GM18861 (cell line): ENCODE measurements around the gene LTN1.
A peak's percentile ranks its signal among the peaks of the same experiment; 100 is the strongest.

Experiments used
- ATAC-seq: cut with Tn5 transposase; IDR thresholded peaks from one replicate; pipeline ENCODE4 v1.9.1; 2021; ENCODE audit not compliant: unreplicated experiment

Gene LTN1

DNA sequence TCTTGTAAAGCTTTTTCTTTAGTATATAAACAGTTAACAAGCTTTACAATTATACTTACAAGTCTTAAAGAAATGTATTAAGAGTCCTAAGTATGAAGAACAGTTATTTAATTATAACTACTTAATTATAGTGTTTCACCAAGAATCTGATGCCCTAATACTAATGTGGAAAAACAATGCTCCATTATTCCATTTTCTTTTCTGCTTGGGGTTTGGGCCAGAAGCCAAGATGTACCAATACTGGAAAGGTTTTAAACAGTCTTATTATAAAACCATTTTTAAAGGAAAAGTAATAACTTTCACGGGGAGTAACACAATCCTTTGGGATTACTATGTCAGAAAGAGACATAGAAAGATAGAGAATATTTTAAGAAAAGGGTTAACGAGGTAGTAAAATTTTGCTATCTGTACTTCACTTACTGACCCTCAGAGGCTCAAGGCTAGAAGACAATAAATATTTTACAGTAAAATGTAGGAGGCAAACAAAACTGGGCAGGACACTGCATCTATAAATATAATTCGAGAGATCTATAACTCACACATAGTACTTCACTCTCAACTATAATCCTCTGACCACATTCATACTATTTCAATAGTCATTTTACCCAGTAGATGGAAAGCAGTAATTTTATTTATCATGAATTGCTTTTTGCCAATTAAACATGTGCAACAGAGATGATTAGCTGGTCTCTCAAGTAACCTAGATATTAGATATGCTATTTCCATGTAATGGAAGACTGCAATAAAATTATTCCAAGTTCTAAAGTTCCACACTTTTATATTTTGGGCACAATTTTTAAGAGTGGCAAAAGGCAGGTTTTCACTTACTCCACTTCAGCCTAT is 63.9 kb downstream of the LTN1 start:
- no peak for ATAC-seq

DNA sequence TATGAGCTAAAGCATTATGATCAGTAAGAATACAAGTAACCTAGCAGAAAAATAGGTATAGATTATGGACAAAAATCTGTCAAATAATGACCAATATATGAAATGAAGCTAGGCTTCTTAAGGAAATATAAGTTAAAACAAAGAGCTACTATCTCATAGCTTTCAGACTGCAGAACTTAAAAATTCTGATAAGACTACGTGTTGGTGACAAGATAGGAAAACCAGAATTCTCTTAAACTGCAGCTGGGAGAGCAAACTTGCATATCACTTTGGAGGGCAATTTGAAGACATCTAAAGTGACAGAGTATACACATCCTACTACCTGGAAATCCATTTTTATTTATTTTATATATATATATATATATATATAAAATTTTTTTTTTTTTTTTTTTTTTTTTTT is 65.5 kb downstream of the LTN1 start:
- ATAC-seq: no peak

DNA sequence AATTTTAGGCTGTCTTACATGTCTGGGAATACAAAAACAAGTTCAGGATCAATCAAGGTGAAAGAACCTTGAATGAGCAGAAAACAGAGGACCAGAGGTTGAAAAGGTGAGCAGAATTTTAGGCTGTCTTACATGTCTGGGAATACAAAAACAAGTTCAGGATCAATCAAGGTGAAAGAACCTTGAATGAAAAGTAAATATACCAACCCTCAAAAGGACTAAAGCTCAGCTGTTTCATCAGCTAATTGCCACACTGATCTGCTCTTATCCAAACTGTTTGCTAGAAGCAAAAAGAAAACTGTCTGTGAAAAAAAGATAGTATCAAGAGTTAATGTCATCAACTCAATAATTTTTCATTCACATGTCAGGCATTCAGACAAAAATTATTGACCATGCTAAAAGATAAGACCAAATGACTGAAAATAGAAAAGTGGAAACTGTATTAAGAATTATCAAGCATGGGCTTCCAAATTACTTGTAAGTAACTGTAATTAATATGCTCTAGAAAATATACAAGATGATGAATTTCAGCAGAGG is 69.2 kb downstream of the LTN1 start:
- ATAC-seq: no peak

DNA sequence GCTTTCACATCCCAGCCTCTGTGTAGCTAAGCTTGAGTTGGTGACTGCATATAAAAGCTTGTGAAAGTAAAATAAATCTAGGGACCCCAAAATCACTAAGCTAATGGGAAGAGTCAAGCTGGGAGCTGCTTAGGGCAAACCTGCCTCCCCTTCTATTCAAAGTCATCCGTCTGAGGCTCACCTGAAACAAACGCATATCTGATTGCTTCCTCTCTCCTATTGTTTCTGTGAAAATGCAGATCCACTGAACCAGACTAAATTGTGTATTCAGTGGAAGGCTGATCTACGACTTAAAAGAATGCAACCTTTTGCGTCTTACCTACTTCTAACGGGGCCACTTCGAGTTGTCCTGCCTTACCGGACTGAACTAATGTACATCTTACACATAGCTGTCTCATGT is 70.3 kb downstream of the LTN1 start:
- ATAC-seq: no peak

DNA sequence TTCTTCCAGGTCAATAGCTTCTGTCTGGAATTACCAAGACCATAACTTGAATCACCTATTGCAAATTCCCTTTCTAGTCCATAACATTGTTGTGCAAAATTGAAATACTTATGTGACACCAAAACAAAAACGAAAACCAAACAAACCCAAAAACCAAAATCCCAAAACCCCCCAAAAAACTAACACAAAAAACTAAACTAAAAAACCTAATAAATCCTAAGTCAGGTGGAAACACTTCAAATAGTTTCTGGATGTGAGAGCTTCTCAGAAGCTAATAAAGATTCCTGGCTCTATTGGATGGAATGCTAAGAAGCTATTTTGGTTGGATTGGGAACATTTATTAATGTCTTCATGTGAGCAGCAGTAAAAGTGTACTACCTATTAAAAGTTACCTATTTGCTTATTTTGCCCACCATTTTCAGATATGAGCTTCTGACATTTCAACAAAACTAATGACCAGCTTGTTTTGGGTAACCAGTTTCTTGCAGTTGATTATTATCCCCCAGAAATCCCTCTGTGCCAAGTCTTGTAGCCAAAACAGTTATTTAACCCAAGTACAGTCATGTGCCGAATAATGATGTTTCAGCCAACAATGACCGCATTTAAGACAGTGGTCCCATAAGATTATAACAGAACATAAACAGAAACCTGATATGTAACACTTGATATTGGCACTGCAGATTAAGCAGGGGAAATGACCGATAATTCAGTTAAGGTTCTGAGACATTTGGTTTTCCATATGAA is 76.4 kb downstream of the LTN1 start:
- ATAC-seq: no peak

DNA sequence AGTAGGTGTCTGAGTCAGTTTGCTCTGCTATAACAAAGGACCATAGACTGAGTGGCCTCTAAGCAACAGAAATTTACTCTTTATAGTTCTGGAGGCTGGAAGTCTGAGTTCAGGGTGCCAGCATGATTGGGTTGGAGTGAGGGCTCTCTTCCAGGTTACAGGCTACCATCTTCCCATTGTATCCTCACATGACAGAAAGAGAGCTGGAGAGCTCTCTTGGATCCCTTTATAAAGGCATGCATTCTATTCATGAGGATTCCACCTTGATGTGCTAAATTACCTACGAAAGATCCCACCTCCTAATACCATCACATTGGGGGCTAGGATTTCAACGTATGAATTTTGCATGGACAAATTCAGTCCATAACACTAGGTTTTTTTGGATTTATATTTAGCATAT is 79.6 kb downstream of the LTN1 start:
- no peak for ATAC-seq

DNA sequence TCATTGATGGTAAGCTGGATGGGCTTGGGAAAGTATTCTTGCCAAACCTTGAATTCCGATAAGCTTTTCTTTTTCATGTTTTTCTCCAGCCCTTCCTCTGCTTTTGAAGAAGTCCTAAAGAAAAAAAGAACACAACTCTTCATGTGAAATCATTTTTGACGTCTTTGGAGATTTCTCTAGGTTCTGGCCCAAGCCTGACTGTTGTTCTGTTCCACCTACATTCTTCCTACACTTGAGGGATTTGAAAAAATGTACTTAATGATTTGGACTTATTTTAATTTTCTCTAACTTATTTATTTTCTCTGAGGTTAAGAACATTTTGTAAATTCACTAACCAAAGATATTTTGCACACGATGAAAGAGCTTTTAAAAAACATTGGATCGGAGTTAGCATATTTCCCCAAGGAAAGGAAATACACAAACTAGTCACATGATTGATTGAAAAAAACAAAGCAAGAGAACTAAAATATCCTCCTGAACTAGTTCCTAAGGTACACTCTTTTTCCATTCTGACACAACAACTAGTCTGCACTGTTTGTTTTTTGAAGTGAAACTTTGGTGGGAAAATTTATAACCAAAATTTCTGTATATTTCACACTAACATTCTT is 82.3 kb downstream of the LTN1 start:
- ATAC-seq: no peak

DNA sequence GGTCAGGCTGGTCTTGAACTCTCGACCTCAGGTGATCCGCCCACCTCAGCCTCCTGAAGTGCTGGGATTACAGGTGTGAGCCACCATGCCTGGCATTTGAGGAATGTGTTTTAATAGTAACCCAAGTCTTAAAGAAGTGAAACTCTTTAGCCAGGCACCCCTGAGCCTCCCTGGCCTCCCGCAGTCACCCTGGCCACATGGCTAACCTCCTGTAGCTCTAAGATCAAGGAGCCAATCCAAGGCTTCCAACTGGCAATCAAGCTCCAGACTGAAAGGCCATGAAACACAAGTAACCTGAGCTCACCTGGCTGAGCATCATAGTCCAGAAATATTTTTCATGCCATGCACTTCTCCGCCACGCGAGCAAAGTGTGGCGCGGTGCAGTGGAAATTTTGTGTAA is 84.3 kb downstream of the LTN1 start:
- no peak for ATAC-seq

DNA sequence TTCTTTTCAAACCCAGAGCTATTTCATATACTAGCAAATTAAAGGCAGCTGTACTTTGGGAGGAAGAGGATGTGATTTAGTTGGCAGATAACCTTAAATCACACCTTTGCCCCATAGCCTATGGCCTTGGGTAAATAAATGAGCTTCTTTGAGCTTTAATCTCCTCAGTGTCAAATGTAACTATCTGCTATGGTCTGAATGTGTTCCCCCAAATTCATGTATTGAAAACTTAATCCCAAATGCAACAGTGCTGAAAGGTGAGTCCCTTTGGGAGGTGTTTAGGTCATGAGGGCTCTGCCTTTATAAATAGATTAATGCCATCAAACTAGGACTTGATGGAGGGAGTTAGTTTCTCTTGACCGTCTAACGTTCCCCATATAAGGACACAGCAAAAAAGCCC is 85.8 kb downstream of the LTN1 start:
- no peak for ATAC-seq

DNA sequence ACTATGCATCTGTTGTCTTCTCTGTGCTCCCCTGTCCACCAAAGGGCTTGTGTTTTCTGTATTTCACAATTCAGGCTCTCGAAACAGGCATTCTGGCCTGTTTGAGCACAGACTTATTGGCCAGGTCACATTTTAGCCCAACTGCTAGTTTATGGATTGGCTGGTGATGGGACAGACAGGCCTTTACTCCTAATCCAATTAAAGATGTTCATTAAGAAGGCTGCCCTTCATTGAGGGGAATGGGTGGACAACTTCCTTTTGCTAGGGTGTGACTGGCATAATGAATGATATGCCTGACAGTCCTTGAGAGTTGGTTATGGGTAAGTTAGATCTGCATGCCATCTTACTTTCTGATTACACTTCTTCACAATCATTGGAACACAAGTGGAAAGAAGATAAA is 86.4 kb downstream of the LTN1 start:
- no peak for ATAC-seq

DNA sequence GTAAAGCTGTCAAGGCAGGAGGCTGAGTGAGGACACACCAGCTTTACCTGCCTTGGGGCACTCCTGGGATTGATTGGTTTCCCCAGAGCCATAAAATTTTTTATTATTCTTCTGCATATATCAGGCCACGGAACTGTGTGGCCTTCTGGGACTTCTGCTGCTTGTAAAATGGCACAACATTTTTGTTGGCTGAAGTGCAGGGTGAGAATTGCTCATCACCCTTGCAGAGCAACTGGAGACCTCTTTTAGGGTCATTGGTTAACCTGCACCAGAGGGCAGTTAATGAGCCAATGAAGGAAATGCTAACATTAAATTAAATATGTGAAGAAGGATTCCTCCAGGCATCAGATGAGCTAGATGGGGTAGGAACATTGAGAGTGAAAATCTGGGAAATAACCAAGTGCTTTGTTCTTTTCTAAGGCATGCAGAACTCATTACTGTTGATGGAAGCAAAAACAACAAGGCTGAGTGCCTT is 87.7 kb downstream of the LTN1 start:
- ATAC-seq: no peak

DNA sequence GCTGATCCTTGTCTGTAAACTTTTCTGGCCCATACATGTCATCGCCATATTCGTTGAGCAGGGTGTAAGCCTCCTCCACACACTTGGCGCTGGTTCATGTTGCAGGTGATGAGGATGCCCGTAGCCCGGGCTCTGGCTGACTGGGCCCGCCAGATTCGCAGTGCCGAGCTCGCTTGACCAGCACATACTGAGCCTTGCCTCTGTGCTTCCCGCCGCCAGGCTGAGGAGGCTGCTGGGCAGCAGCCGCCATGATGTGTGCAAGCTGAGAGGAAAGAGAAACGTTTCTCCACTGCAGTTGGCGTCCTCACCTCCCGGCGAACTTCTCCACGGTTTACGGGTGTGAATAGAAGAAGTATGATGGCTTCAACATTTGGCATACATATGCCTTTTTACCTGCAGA is 89.2 kb downstream of the LTN1 start:
- no peak for ATAC-seq

DNA sequence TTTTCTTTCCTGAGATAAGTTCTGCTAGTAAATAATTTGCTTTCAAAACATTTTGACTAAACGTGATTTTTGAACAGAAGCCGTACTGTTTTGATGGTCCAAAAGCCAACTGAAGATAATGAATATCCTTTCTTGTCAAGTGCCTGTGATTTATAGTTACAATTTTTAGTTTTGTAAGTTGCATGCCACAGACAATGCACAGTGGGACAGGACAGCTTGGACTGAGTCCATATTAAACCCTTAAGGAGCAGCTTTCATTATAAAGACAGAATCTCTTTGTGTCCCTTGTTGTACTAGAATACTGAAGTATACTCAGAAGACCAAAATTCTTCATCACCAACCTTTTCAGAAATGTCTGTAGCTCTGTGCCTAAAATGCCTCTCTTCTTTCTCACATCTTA is 92.2 kb downstream of the LTN1 start:
- no peak for ATAC-seq

DNA sequence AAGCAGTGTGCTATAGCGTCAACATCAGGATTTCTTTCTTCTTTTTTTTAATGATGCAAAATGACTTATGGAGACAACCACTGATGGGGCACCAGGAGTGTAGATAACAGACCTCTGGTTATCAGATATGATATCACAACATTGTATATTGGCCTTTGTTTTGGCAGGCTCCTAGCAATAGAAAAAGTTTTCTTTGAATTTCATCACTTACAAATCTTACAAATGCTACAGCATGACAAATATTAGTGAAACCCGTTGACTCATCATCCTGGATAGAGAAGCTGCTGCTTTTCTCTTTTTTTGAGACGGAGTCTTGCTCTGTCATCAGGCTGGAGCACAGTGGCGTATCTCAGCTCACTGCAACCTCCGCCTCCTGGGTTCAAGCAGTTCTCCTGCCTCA is 92.9 kb downstream of the LTN1 start:
- ATAC-seq: no peak

DNA sequence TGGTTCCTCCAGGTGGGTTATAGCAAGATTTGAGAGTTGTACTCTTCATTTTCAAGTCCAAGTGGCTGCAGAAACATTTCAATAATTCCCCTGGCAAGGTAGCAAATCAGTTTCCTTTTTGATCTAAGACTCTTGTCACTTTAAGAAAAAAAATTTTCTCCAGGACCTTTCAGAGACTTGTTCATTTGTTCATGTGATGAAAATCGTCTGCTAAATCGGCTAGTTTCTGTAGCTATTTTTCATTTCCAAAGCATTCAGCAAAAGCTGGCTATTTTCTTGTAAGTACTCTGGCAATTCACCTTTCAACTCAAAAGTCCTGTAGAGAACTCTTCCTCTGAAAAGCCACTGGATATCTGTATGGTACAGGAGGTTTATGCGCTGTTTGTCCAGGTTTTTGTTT is 93.5 kb downstream of the LTN1 start:
- ATAC-seq: no peak

DNA sequence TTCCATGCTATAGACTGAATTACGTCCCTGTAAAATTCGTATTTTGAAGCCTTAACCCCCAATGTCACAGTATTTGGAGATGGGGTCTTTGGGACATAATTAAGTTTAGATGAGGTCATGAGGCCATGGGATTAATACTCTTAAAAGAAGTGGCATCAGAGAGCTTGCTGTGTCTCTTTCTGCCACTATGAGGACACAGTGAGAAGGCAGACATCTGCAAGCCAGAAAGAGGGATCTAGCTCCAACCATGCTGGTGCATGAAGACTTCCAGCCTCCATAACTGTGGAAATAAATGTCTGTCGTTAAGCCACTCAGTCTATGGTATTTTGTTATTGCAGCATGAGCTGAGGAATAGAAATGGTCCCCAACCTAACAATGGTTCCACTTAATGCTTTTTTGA is 99.0 kb downstream of the LTN1 start:
- ATAC-seq: no peak

DNA sequence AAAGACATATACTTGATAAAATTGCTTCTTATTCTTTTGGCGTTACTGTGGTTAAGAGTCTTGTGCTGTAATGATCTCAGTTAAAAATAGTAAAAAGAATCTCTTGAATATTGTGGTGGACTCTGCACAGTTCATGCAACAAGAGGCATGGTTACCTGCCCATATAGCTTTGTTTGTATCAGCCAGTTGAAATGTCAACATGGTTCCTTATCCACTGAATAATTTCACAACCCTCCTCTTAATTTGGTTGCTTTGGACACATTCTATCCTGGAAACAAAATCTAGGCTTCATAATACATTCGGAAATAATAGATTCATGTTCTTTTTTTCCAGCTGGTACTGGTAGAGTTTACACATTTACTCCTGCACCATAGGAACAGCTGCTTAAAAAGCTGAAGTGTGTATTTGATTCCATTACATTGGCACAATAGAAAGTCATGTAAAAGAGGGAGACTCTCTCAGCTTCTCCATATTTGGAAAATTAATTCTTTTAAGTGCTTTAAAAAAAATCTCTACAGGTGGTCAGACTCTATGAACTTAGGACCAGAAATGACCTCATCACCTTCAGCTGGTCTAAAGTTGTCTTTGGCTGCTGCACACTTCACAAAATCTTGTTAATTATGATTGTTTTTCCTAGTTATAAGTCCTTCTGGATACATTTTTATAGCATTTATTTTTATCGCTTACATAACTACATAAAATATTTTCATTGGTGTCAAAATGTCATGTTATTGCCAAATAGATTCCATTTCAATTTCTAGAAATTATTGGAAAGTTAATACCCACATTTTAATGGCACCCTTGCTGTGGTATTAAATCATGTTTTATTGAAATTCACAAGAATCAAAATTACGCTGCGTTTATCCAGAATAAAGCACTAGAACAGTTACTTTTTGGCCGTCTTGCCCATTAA is 100.2 kb downstream of the LTN1 start:
- ATAC-seq: no peak

DNA sequence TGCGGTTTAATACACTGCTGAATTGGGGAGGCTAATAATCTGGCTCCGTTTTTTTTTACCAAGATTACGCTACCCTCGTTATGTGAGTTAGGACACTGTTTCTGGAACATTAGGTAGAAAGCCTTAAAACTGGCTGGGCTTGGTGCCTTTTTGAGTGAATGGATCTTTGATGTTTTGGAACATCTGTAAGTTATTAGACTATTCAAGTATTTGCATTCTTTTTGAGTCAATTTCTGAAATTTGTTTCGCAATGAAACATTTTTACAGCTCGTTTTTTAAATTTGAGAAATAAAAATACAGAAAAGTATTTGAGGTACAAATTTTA is 106.9 kb downstream of the LTN1 start:
- no peak for ATAC-seq

DNA sequence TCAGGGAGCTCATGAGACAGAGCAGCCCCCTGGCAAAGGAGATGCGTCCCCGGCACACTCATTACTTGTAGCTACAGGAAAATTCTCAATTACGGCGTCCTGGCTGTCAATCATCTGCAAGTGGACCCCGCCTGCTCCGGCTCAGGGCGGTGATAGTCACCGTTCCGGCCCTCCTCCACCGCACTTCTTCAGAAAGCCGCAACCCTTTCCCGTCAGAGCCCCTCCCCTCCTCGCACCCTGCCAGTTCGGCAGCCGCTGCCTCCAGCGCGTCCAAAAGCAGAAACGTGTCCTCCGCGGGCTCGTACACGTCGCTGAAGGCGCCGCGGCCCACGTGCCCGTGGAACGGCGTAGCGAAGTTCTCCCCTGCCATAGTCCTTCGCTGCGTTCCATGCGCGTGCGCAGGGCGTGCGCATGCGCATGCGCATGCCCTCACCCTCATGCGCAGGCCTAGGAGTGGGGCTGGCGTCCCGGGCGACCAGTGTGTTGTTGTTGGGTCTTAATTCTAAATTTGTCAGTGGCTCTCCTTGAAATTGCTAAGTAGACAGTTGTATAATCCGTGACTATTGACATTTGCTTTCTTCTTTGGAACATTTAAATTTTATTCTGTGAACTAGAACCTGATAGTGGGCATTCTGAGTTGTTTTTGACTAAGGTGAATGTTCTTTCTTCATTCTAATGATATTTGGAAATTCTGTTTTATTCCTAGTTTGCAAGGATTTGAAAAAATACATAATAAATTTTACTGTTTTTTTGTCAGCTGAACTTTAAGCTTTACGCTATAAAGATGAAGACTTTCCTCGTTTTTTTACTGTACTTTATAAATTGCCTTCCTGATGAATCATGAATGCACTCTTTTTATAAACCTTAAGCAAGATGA is 107.5 kb downstream of the LTN1 start:
- peak; percentile 86 for ATAC-seq

DNA sequence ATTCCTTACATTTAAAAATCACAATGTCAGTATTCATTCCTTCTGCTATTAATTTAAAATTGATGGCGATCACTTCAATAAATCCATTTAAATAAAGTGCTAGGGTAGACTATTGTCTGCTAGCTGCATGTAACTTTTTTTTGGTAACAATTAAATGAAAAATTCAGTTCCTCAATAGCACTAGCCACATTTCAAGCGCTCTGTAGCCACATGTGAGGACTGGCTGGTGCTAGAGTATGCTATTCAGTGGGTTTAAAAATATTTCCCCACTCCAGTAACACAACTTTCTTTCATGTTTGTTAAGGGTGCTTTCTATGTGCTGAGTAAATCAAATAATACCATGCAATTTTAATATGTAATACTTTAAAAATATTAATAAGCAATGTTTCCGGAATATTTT is 108.2 kb downstream of the LTN1 start:
- no peak for ATAC-seq
